Measurements from ENCODE around the gene EPB41L2. TPM values are rescaled to one million over a fixed set of nuclear protein-coding genes. Genes with fewer than 3 reads are reported as not detected.

The EPB41L2 gene
- total RNA-seq, 2 experiments from 2014 or later = 9.5 to 12.3 TPM

- H3K27me3 ChIP-seq (ENCODE audit: control insufficient read depth in 1 of 2, insufficient read depth in 2 of 2, low read length in 2 of 2) = no peaks in the 10 kb centered on the region
- H3K9me3 Mint-ChIP-seq = peaks cover 3% of the 10 kb centered on the region
- no peaks in the 10 kb centered on the region for H3K4me1 ChIP-seq (ENCODE audit: insufficient read depth, low read length)
- H3K4me3 Mint-ChIP-seq = no peak overlapping the region
- H3K4me1 Mint-ChIP-seq (ENCODE audit: low read depth) = peaks cover 23% of the 10 kb centered on the region
- H3K36me3 ChIP-seq (ENCODE audit: insufficient read depth, low read length) = no peaks in the 10 kb centered on the region
- ChIA-PET CTCF (interaction anchor here (1.1 kb wide), 1 partner anchor 16 kb away, joined by 3 read pairs; no protein-coding TSS in a partner anchor), POLR2A (no interaction called here)
- H3K9me3 ChIP-seq (ENCODE audit: control insufficient read depth in 1 of 2, insufficient read depth in 1 of 2, low read length in 2 of 2) = no peaks in the 10 kb centered on the region
- H3K27ac ChIP-seq (ENCODE audit: low read depth in 1 of 2, low read length in 2 of 2) = no peak overlapping the region
- H3K36me3 Mint-ChIP-seq (ENCODE audit: low read depth) = no peaks in the 10 kb centered on the region
- no peaks in the 10 kb centered on the region for H3K27me3 Mint-ChIP-seq
- no peak overlapping the region for H3K4me3 ChIP-seq (ENCODE audit: low read length)
- no peak for TF ChIP-seq CTCF (IDR thresholded peaks at IDR 0.05)
- no peak overlapping the region for H3K27ac Mint-ChIP-seq
- no peak for DNase-seq
- intact Hi-C loops (cut with DNase I, micrococcal nuclease) = no loop called here
- ATAC-seq (ENCODE audit: poor library complexity) = no peak
These were observed 84.9 kb downstream of the EPB41L2 start for GRCh38 chr6:130978180-130978579.

- Mint-ChIP-seq H3K27me3 (no peaks in the 10 kb centered on the region), H3K36me3 (ENCODE audit: low read depth) (no peaks in the 10 kb centered on the region), H3K27ac (no peak overlapping the region), H3K4me3 (no peak overlapping the region), H3K4me1 (ENCODE audit: low read depth) (peaks cover 8% of the 10 kb centered on the region), H3K9me3 (peaks cover 3% of the 10 kb centered on the region)
- H3K27ac ChIP-seq (ENCODE audit: low read depth in 1 of 2, low read length in 2 of 2) = no peak overlapping the region
- CTCF ChIA-PET = no interaction called here
- ATAC-seq (ENCODE audit: poor library complexity) = no peak
- H3K4me3 ChIP-seq (ENCODE audit: low read length) = no peak overlapping the region
- H3K9me3 ChIP-seq (ENCODE audit: control insufficient read depth in 1 of 2, insufficient read depth in 1 of 2, low read length in 2 of 2) = no peaks in the 10 kb centered on the region
- H3K4me1 ChIP-seq (ENCODE audit: insufficient read depth, low read length) = no peaks in the 10 kb centered on the region
- no peaks in the 10 kb centered on the region for H3K27me3 ChIP-seq (ENCODE audit: control insufficient read depth in 1 of 2, insufficient read depth in 2 of 2, low read length in 2 of 2)
- POLR2A ChIA-PET = no interaction called here
- intact Hi-C loops (cut with DNase I, micrococcal nuclease) = no loop called here
- H3K36me3 ChIP-seq (ENCODE audit: insufficient read depth, low read length) = no peaks in the 10 kb centered on the region
- DNase-seq = no peak
- TF ChIP-seq CTCF (IDR thresholded peaks at IDR 0.05) = no peak
These were observed 87.7 kb downstream of the EPB41L2 start for GRCh38 chr6:130975325-130975724.

- POLR2A ChIA-PET = no interaction called here
- CTCF ChIA-PET = no interaction called here
- ATAC-seq (ENCODE audit: poor library complexity) (no peak), DNase-seq (no peak)
- H3K4me1 Mint-ChIP-seq (ENCODE audit: low read depth) = no peaks in the 10 kb centered on the region
- H3K9me3 Mint-ChIP-seq = peaks cover 3% of the 10 kb centered on the region
- Histone ChIP-seq H3K27me3 (ENCODE audit: control insufficient read depth in 1 of 2, insufficient read depth in 2 of 2, low read length in 2 of 2) (no peaks in the 10 kb centered on the region), H3K27ac (ENCODE audit: low read depth in 1 of 2, low read length in 2 of 2) (no peak overlapping the region), H3K36me3 (ENCODE audit: insufficient read depth, low read length) (no peaks in the 10 kb centered on the region), H3K4me1 (ENCODE audit: insufficient read depth, low read length) (no peaks in the 10 kb centered on the region), H3K4me3 (ENCODE audit: low read length) (no peak overlapping the region), H3K9me3 (ENCODE audit: control insufficient read depth in 1 of 2, insufficient read depth in 1 of 2, low read length in 2 of 2) (no peaks in the 10 kb centered on the region)
- H3K27ac Mint-ChIP-seq = no peak overlapping the region
- TF ChIP-seq CTCF (IDR thresholded peaks at IDR 0.05) = no peak
- intact Hi-C loops (cut with DNase I, micrococcal nuclease) = no loop called here
- H3K27me3 Mint-ChIP-seq = no peaks in the 10 kb centered on the region
- H3K4me3 Mint-ChIP-seq = no peak overlapping the region
- H3K36me3 Mint-ChIP-seq (ENCODE audit: low read depth) = no peaks in the 10 kb centered on the region
These were observed 89.3 kb downstream of the EPB41L2 start for GRCh38 chr6:130973521-130974277.

All from CD4-positive, alpha-beta T cell (primary cell).